ENCODE measurements around the gene TFF2. TPM values are rescaled to one million over a fixed set of nuclear protein-coding genes. Genes with fewer than 3 reads are reported as not detected.

Gene TFF2
- polyA plus RNA-seq, 1 of the 3 experiments (the other 2 are of a cell fraction) = not detected

- Histone ChIP-seq H3K27ac (ENCODE audit: low read depth in 2 of 2, low read length in 1 of 2) (no peak overlapping the region), H3K9me3 (no peaks in the 10 kb centered on the region), H3K9ac (no peak overlapping the region), H3K4me3 (ENCODE audit: low read depth in 2 of 2, low read length in 1 of 2) (no peak overlapping the region), H3K9me2 (no peaks in the 10 kb centered on the region), H2AFZ (ENCODE audit: low read depth) (no peak overlapping the region), H3F3A (replicated peaks; ENCODE audit: insufficient read depth) (no peaks in the 10 kb centered on the region), H3K79me2 (ENCODE audit: insufficient read depth) (no peaks in the 10 kb centered on the region), H3K36me3 (replicated peaks in 1 of 2; ENCODE audit: control insufficient read depth in 1 of 2, insufficient read depth in 2 of 2, low read length in 1 of 2) (no peaks in the 10 kb centered on the region), H3K4me1 (ENCODE audit: control insufficient read depth in 1 of 2, insufficient read depth in 2 of 2, low read depth in 1 of 2, low read length in 1 of 2) (no peaks in the 10 kb centered on the region), H4K20me1 (ENCODE audit: insufficient read depth) (no peaks in the 10 kb centered on the region), H3K4me2 (no peak overlapping the region), H3K27me3 (ENCODE audit: insufficient read depth) (no peaks in the 10 kb centered on the region)
- ChIA-PET CTCF (interaction anchor here (0.8 to 1.7 kb wide), 7 partner anchors 17 to 236 kb away, joined by 3 to 8 read pairs (median 3); no protein-coding TSS in a partner anchor), POLR2A (no interaction called here)
- TF ChIP-seq TAF1 (IDR thresholded peaks at IDR 0.05; ENCODE audit: borderline replicate concordance, low read depth, low read length) (no peak), SMC3 (IDR thresholded peaks at IDR 0.05; ENCODE audit: low read depth, low read length) (0 out of 2 replicates have a peak, but pooled peaks have one; percentile 4), NRF1 (IDR thresholded peaks at IDR 0.05; ENCODE audit: low read depth, low read length) (no peak), CTCF (IDR thresholded peaks at IDR 0.05) (peak; percentile 31), SIN3A (IDR thresholded peaks at IDR 0.05; ENCODE audit: borderline replicate concordance, low read depth, low read length) (no peak), RAD21 (IDR thresholded peaks at IDR 0.05; ENCODE audit: low read length) (peak; percentile 39), TCF12 (IDR thresholded peaks at IDR 0.05) (no peak), MXI1 (IDR thresholded peaks at IDR 0.05; ENCODE audit: low read depth, low read length) (no peak), USF2 (IDR thresholded peaks at IDR 0.05; ENCODE audit: borderline replicate concordance, low read depth, low read length) (no peak), GABPA (IDR thresholded peaks at IDR 0.05; ENCODE audit: low read depth) (no peak)
- DNase-seq = no peak
- WGBS (ENCODE audit: low lambda C conversion rate) = 0% methylated on average over 1 of the region's 1 CpG
Observed at GRCh38 chr21:42381347-42381984, 30.7 kb upstream of the TFF2 start.

- Histone ChIP-seq H3K9ac (no peak overlapping the region), H3K9me2 (no peaks in the 10 kb centered on the region), H3K9me3 (no peaks in the 10 kb centered on the region), H3K4me3 (ENCODE audit: low read depth in 2 of 2, low read length in 1 of 2) (no peak overlapping the region), H3K36me3 (replicated peaks in 1 of 2; ENCODE audit: control insufficient read depth in 1 of 2, insufficient read depth in 2 of 2, low read length in 1 of 2) (no peaks in the 10 kb centered on the region), H3K4me2 (no peak overlapping the region), H3K4me1 (ENCODE audit: control insufficient read depth in 1 of 2, insufficient read depth in 2 of 2, low read depth in 1 of 2, low read length in 1 of 2) (no peaks in the 10 kb centered on the region), H3K27ac (ENCODE audit: low read depth in 2 of 2, low read length in 1 of 2) (no peak overlapping the region), H3K79me2 (ENCODE audit: insufficient read depth) (no peaks in the 10 kb centered on the region), H3K27me3 (ENCODE audit: insufficient read depth) (no peaks in the 10 kb centered on the region), H4K20me1 (ENCODE audit: insufficient read depth) (no peaks in the 10 kb centered on the region), H2AFZ (ENCODE audit: low read depth) (no peak overlapping the region), H3F3A (replicated peaks; ENCODE audit: insufficient read depth) (no peaks in the 10 kb centered on the region)
- no peak for TF ChIP-seq GABPA (IDR thresholded peaks at IDR 0.05; ENCODE audit: low read depth)
- WGBS (ENCODE audit: low lambda C conversion rate) = 17% methylated on average over 12 of the region's 17 CpGs
- ChIA-PET CTCF (no interaction called here), POLR2A (no interaction called here)
- DNase-seq = no peak
Observed at GRCh38 chr21:42379426-42380215, 28.8 kb upstream of the TFF2 start.

Measured in SK-N-SH (cell line).